ENCODE measurements around the gene CCRL2.

Gene CCRL2

DNA sequence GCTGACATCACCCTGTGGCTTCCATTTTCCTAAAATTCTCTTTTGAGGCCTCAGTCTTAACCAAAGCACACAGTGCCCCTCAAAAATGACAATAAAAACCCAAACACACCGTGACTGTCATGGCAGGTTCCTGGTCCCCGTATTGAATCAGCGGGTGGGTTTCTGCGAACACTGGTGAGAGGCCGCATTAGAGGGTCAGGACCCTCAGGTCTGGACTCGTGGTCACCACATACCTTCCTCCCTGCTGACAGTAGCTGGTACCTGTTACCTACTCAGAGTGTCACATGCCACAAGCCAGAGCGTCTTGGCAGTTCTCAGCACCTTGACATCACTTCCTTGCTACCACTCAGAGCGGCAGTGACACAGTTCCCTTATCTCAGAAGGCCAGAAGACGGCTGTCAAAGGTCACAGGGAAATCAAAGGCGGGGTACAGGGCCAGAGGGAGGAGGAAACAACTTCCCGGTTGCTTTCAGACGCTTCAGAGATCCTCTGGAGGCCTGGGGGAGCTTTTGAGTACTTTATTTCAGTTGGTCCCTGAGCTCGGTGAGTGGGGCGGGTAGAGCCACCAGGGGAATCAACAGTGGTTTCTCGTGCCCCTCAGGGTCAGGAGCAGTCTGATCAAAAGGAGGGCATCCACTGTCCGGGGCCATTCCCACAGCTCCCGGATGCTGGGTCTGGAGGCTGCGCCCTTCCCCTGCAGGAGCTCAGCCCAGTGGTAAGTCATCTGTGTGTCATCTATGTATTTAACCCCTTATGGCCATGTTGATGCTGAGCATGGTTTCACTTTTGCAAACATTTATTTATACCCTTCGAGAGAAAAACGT is at the start of gene CCRL2, which contains the start of gene CCR5AS:
CCRL2 (plus strand) TSS at position 472 of the 824 bp plus-strand sequence. CDS start 821 bp downstream, outside the sequence.
CCR5AS (minus strand) TSS at position 279 of the 824 bp plus-strand sequence.
- peak within 1 kb of the TSS; percentile 78 for H3K27ac Mint-ChIP-seq
- peaks cover 5% of the 10 kb centered on the region for H3K9me3 Mint-ChIP-seq (ENCODE audit: low read depth)
- peaks cover 2% of the 10 kb centered on the region for H3K27me3 Mint-ChIP-seq
- H3K4me1 Mint-ChIP-seq (ENCODE audit: low read depth) = peaks cover 34% of the 10 kb centered on the region
- peak within 1 kb of the TSS; percentile 84 for H3K4me3 Mint-ChIP-seq
- H3K36me3 Mint-ChIP-seq = no peaks in the 10 kb centered on the region

GRCh38 chr3:46358466-46358865 is 48.6 kb upstream of the CCRL2 start:
- peaks cover 31% of the 10 kb centered on the region for H3K4me1 Mint-ChIP-seq (ENCODE audit: low read depth)

GRCh38 chr3:46359733-46360493 is 47.1 kb upstream of the CCRL2 start:
- Mint-ChIP-seq H3K27ac (no peak overlapping the region), H3K27me3 (peaks cover 7% of the 10 kb centered on the region), H3K4me1 (ENCODE audit: low read depth) (peaks cover 18% of the 10 kb centered on the region), H3K9me3 (ENCODE audit: low read depth) (no peaks in the 10 kb centered on the region), H3K4me3 (no peak overlapping the region), H3K36me3 (peaks cover 10% of the 10 kb centered on the region)

More at GRCh38 chr3:46358466-46358865, 48.6 kb upstream of the CCRL2 start:
- no peaks in the 10 kb centered on the region for H3K9me3 Mint-ChIP-seq (ENCODE audit: low read depth)
- no peak overlapping the region for H3K27ac Mint-ChIP-seq
- H3K27me3 Mint-ChIP-seq = peaks cover 7% of the 10 kb centered on the region
- H3K36me3 Mint-ChIP-seq = peaks cover 10% of the 10 kb centered on the region
- H3K4me3 Mint-ChIP-seq = no peak overlapping the region

DNA sequence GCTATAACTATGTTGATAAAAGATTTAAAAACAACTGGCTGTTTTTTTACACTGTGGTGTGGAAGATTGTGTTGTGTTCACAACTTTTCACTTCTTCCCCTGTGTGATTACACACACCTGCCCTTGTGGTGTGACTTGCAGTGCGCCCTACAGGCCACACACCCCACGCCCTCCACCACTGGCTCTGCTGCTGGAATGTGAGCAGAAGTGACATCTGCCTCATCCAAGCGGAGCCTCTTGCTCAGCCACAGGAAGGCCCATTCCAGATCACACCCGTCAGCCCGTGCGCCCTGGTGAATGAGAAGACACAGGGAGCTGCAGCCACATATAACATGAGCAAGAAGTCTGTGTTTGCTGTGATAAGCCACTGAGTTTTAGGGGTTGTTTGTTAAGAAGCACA is 46.2 kb upstream of the CCRL2 start:
- H3K36me3 Mint-ChIP-seq = peaks cover 6% of the 10 kb centered on the region

GRCh38 chr3:46361408-46362283 is 45.4 kb upstream of the CCRL2 start:
- H3K27ac Mint-ChIP-seq = no peak overlapping the region
- no peak overlapping the region for H3K4me3 Mint-ChIP-seq
- peaks cover 5% of the 10 kb centered on the region for H3K4me1 Mint-ChIP-seq (ENCODE audit: low read depth)
- H3K36me3 Mint-ChIP-seq = peaks cover 2% of the 10 kb centered on the region
- no peaks in the 10 kb centered on the region for H3K9me3 Mint-ChIP-seq (ENCODE audit: low read depth)
- H3K27me3 Mint-ChIP-seq = no peaks in the 10 kb centered on the region

More for the DNA sequence above, 46.2 kb upstream of the CCRL2 start:
- Mint-ChIP-seq H3K9me3 (ENCODE audit: low read depth) (no peaks in the 10 kb centered on the region), H3K27ac (no peak overlapping the region), H3K4me1 (ENCODE audit: low read depth) (peaks cover 10% of the 10 kb centered on the region), H3K27me3 (peaks cover 1% of the 10 kb centered on the region), H3K4me3 (no peak overlapping the region)

DNA sequence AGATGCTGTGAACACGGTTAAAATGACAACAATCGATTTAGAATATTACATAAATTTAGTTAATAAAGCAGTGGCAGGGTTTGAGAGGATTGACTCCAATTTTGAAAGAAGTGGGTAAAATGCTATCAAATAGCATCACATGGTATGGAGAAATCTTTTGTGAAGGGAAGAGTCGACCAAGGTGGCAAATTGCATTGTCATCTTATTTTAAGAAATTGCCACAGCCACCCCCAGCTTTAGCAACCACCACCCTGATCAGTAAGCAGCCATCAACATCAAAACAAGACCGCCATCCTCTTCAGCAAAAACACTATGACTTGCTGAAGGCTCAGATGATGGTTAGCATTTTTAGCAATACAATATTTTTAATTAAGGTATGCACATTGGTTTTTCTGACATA is 42.0 kb upstream of the CCRL2 start:
- H3K27ac Mint-ChIP-seq = no peak overlapping the region
- no peaks in the 10 kb centered on the region for H3K36me3 Mint-ChIP-seq
- no peaks in the 10 kb centered on the region for H3K27me3 Mint-ChIP-seq
- H3K4me1 Mint-ChIP-seq (ENCODE audit: low read depth) = peaks cover 25% of the 10 kb centered on the region
- H3K9me3 Mint-ChIP-seq (ENCODE audit: low read depth) = no peaks in the 10 kb centered on the region
- no peak overlapping the region for H3K4me3 Mint-ChIP-seq

DNA sequence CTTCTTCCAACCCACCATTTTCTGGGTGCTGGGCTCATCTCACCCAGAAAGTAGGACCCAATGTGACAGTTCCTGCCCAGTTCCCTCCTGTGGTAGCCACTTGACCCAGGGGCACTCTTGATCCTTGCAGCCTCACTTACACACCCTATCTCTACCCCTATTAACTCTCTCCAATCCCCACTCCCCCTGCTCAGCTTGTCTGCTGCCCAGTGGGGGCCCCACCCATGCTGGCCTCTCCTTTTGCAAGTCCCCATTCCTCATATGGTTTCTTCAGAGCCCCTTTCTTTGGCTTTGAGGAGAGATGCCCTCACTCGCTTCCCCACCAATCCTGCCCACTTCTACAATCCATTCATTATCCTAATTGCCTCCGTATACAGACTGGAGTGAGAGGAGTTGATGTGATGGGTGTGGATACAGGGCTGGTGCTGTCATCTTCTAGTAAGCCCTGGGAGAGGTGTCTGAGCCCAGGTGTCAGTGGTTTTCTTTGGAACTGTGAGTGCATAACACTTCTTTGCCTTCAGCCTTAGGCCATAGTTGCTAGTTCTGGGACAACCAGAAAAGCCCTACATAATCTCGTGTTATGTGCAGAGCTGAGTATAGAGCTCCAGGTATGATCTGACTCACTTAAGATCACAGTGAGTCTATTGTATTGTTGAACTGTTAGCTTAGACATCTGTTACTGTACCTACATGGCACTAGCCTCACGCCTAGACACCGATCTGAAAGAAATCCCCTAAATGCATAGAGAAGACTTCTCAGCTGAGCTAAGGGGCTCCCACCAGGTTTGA is 41.1 kb upstream of the CCRL2 start:
- H3K36me3 Mint-ChIP-seq = no peaks in the 10 kb centered on the region
- H3K27me3 Mint-ChIP-seq = no peaks in the 10 kb centered on the region
- no peak overlapping the region for H3K4me3 Mint-ChIP-seq
- H3K9me3 Mint-ChIP-seq (ENCODE audit: low read depth) = no peaks in the 10 kb centered on the region
- peaks cover 29% of the 10 kb centered on the region for H3K4me1 Mint-ChIP-seq (ENCODE audit: low read depth)
- no peak overlapping the region for H3K27ac Mint-ChIP-seq

- H3K9me3 Mint-ChIP-seq (ENCODE audit: low read depth) = no peaks in the 10 kb centered on the region
- H3K36me3 Mint-ChIP-seq = no peaks in the 10 kb centered on the region
- no peaks in the 10 kb centered on the region for H3K27me3 Mint-ChIP-seq
- no peak overlapping the region for H3K27ac Mint-ChIP-seq
- no peak overlapping the region for H3K4me3 Mint-ChIP-seq
- H3K4me1 Mint-ChIP-seq (ENCODE audit: low read depth) = peaks cover 43% of the 10 kb centered on the region
These were observed 39.2 kb upstream of the CCRL2 start for GRCh38 chr3:46367811-46368210.

DNA sequence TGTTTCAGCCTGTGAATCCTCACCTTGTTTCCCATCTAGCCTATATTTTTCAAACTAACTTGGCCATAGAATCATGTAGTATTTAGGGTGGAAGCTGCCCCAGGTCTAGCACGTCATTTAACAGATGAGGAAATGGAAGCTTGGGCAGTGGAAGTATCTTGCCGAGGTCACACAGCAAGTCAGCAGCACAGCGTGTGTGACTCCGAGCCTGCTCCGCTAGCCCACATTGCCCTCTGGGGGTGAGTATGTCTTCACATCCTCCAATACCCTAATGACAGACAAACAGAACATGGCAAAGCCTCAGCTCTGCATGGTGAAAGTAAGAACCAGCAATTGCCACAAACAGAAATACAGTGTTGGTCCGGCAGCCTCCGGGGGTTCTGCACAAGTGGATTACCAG is 38.5 kb upstream of the CCRL2 start:
- H3K4me1 Mint-ChIP-seq (ENCODE audit: low read depth) = peaks cover 43% of the 10 kb centered on the region

GRCh38 chr3:46369151-46369550 is 37.9 kb upstream of the CCRL2 start:
- Mint-ChIP-seq H3K4me1 (ENCODE audit: low read depth) (peaks cover 44% of the 10 kb centered on the region), H3K4me3 (no peak overlapping the region), H3K27me3 (no peaks in the 10 kb centered on the region)

More for the DNA sequence above, 38.5 kb upstream of the CCRL2 start:
- Mint-ChIP-seq H3K27ac (no peak overlapping the region), H3K9me3 (ENCODE audit: low read depth) (no peaks in the 10 kb centered on the region), H3K4me3 (no peak overlapping the region), H3K36me3 (no peaks in the 10 kb centered on the region), H3K27me3 (no peaks in the 10 kb centered on the region)

DNA sequence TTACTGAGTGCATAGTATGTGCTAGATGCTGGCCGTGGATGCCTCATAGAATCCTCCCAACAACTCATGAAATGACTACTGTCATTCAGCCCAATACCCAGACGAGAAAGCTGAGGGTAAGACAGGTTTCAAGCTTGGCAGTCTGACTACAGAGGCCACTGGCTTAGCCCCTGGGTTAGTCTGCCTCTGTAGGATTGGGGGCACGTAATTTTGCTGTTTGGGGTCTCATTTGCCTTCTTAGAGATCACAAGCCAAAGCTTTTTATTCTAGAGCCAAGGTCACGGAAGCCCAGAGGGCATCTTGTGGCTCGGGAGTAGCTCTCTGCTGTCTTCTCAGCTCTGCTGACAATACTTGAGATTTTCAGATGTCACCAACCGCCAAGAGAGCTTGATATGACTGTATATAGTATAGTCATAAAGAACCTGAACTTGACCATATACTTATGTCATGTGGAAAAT is 37.4 kb upstream of the CCRL2 start:
- Mint-ChIP-seq H3K4me1 (ENCODE audit: low read depth) (peaks cover 49% of the 10 kb centered on the region), H3K9me3 (ENCODE audit: low read depth) (no peaks in the 10 kb centered on the region), H3K27me3 (no peaks in the 10 kb centered on the region), H3K27ac (peak overlapping the region; percentile 72), H3K36me3 (no peaks in the 10 kb centered on the region), H3K4me3 (no peak overlapping the region)

More at GRCh38 chr3:46369151-46369550, 37.9 kb upstream of the CCRL2 start:
- Mint-ChIP-seq H3K9me3 (ENCODE audit: low read depth) (no peaks in the 10 kb centered on the region), H3K36me3 (no peaks in the 10 kb centered on the region), H3K27ac (peak overlapping the region; percentile 72)

GRCh38 chr3:46370839-46371518 is 36.1 kb upstream of the CCRL2 start, which contains the start of gene CCR5:
CCR5 (plus strand) TSS chr3:46370946; CDS start chr3:46372903, 1,957 bp downstream.
- peaks cover 60% of the 10 kb centered on the region for H3K4me1 Mint-ChIP-seq (ENCODE audit: low read depth)
- H3K36me3 Mint-ChIP-seq = no peaks in the 10 kb centered on the region
- peak within 1 kb of the TSS; percentile 72 for H3K27ac Mint-ChIP-seq
- H3K9me3 Mint-ChIP-seq (ENCODE audit: low read depth) = no peaks in the 10 kb centered on the region
- no peaks in the 10 kb centered on the region for H3K27me3 Mint-ChIP-seq
- H3K4me3 Mint-ChIP-seq = peak within 1 kb of the TSS; percentile 5
